BLaER1 treated with 17β-estradiol and CSF1 and Interleukin-3, amounts not matched to agents 10 nM and 100 nM (cell line): Measurements from ENCODE around the gene OR10K2.

ENCODE experiments used
- H3K27ac ChIP-seq, 11 experiments: shearing (Covaris generic); formaldehyde crosslinking; 2 replicates each; pipeline ENCODE4 v1.8.1; 2022
- H3K27me3 ChIP-seq, 11 experiments: shearing (Covaris generic); formaldehyde crosslinking; 2 replicates each; pipeline ENCODE4 v1.8.1; 2022
- H3K36me3 ChIP-seq, 11 experiments: shearing (Covaris generic); formaldehyde crosslinking; 2 replicates each; pipeline ENCODE4 v1.8.1; 2022
- H3K4me1 ChIP-seq, 10 experiments: shearing (Covaris generic); formaldehyde crosslinking; 2 replicates each; pipeline ENCODE4 v1.8.1; 2022
- H3K4me2 ChIP-seq, 11 experiments: shearing (Covaris generic); formaldehyde crosslinking; 2 replicates each; pipeline ENCODE4 v1.8.1; 2022
- H3K4me3 ChIP-seq, 10 experiments: shearing (Covaris generic); formaldehyde crosslinking; 2 replicates each; pipeline ENCODE4 v1.8.1; 2022
- H3K9ac ChIP-seq, 11 experiments: shearing (Covaris generic); formaldehyde crosslinking; 2 replicates each; pipeline ENCODE4 v1.8.1; 2022
- H3K9me3 ChIP-seq, 11 experiments: shearing (Covaris generic); formaldehyde crosslinking; replicated peaks in 1 of 11; 2 replicates each; pipeline ENCODE4 v1.8.1; 2022
- H4K20me1 ChIP-seq, 11 experiments: shearing (Covaris generic); formaldehyde crosslinking; 2 replicates each; pipeline ENCODE4 v1.8.1; 2022
- Cebpa-rat ChIP-seq, 11 experiments: shearing (Covaris generic); IDR thresholded peaks; 2 replicates each; pipeline ENCODE4 v1.8.1; 2022

The OR10K2 gene

GRCh38 chr1:158425027-158425426, 1.0 kb downstream of the OR10K2 start:
- no peaks in the 10 kb centered on the region for H3K36me3 ChIP-seq
- no peak overlapping the region for H3K9ac ChIP-seq
- peaks cover 0 to 3% (median 0%) of the 10 kb centered on the region in 10 experiments; a peak in 2 of 20 replicates for H3K4me1 ChIP-seq
- no peaks in the 10 kb centered on the region for H4K20me1 ChIP-seq
- H3K4me2 ChIP-seq = no peak overlapping the region
- no peak overlapping the region for H3K27ac ChIP-seq
- no peak for TF ChIP-seq Cebpa-rat (IDR thresholded peaks at IDR 0.05)
- H3K27me3 ChIP-seq = no peaks in the 10 kb centered on the region
- H3K9me3 ChIP-seq = peaks cover 0 to 16% (median 8%) of the 10 kb centered on the region in 11 experiments; a peak in 12 of 22 replicates
- no peak overlapping the region for H3K4me3 ChIP-seq

DNA sequence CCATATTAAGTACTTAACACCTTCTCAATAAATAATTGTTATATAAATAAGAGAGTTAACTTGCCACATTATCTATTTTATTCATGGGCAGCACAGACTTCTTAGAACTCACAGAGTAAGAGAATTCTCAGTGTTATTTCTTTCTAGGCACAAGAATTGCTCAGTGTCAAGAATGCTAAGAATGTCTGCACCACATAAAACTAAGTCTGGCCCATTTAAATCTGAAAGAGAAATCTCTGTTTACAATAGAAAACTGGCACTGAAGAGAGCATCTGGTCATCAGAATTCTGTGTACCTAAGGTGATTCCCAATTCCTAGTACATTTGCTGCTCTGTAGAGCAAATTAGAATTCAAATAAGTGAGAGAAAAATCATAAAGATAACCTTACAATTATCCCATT, 3.8 kb downstream of the OR10K2 start:
- Histone ChIP-seq H3K27me3 (no peaks in the 10 kb centered on the region), H3K27ac (no peak overlapping the region), H3K4me1 (no peaks in the 10 kb centered on the region), H4K20me1 (no peaks in the 10 kb centered on the region), H3K9ac (no peak overlapping the region), H3K4me3 (no peak overlapping the region), H3K9me3 (peaks cover 0 to 3% (median 0%) of the 10 kb centered on the region in 11 experiments; a peak in 3 of 22 replicates), H3K4me2 (no peak overlapping the region), H3K36me3 (no peaks in the 10 kb centered on the region)
- no peak for TF ChIP-seq Cebpa-rat (IDR thresholded peaks at IDR 0.05)

DNA sequence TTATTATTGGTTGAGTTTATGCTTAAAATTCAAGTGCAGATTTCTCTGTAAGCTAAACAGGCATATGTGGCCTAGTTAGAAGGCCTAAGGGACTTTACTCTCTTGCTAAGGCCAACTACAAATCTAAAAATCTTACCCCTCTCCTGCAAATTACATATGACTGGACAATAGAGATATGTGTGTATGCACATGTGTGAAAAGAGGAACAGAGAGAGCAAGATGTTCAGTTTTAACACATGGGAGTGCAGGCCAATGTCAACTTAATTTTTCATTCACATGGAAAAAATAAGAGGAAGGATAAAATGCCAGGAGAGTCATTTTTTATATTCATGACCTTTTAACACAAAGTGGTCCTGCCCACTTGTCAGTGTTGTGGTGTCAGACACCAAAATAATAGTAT, 8.5 kb downstream of the OR10K2 start:
- Histone ChIP-seq H3K27ac (no peak overlapping the region), H3K4me1 (no peaks in the 10 kb centered on the region), H3K9ac (no peak overlapping the region), H3K36me3 (no peaks in the 10 kb centered on the region), H3K9me3 (no peaks in the 10 kb centered on the region), H3K27me3 (no peaks in the 10 kb centered on the region), H4K20me1 (no peaks in the 10 kb centered on the region), H3K4me2 (no peak overlapping the region), H3K4me3 (no peak overlapping the region)
- no peak for TF ChIP-seq Cebpa-rat (IDR thresholded peaks at IDR 0.05)

DNA sequence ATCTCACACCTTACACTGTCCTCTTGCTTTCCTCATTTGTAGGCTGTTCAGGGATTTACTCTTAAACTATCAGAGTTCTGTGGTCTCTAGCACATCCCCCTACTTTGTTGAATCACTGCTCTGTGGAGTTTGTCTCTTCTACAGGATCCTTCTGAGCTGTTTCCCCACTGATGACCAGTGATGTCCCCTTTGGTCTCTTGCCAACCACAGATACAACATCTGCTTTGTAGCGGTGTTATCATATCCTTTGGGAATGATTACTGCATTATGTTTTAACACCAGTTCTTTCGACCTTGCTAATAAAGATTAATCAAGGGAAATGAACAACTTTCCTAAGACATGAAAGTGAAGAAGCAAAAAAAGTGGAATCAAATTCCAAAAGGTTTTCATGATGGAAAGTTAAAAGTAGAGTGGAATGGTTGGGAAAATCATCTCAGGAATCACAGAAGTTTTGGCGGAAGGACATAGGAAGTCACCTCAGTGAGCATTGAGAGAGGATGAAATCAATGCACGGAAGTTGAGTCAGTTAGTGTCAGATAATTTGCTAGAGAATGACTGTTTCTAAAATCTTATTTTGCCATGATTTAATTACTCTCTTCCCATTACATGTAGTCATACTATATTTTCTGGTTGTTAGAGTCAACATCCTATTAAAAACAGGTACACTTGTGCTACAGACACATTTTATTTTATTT, 11.2 kb downstream of the OR10K2 start:
- no peak for TF ChIP-seq Cebpa-rat (IDR thresholded peaks at IDR 0.05)
- Histone ChIP-seq H3K4me1 (no peaks in the 10 kb centered on the region), H3K27me3 (no peaks in the 10 kb centered on the region), H3K4me3 (no peak overlapping the region), H3K36me3 (no peaks in the 10 kb centered on the region), H4K20me1 (no peaks in the 10 kb centered on the region), H3K4me2 (no peak overlapping the region), H3K9me3 (no peaks in the 10 kb centered on the region), H3K27ac (no peak overlapping the region), H3K9ac (no peak overlapping the region)

DNA sequence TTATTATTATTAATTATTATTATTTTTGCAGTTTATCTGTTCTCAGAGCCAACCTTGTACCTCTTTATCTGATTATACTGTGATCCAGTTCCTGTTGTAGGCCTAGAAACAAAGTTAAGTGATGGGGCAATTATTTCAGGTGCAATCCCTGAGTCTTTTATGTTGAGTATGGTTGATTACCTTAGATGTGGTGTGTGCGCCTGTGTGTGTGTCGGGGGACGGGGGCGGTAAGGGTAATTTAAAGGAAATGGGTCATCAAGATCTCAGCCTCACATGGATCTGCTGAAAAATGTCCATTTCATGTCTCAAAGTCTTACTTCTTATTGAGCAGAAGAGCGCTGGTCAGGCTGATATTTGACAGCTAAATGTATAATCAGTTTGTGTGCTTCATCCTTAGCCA, 18.9 kb downstream of the OR10K2 start:
- no peaks in the 10 kb centered on the region for H3K9me3 ChIP-seq
- H3K27ac ChIP-seq = no peak overlapping the region
- no peak overlapping the region for H3K9ac ChIP-seq
- no peak overlapping the region for H3K4me3 ChIP-seq
- H4K20me1 ChIP-seq = no peaks in the 10 kb centered on the region
- peaks cover 0 to 5% (median 0%) of the 10 kb centered on the region in 10 experiments; a peak in 1 of 20 replicates for H3K4me1 ChIP-seq
- no peak overlapping the region for H3K4me2 ChIP-seq
- H3K27me3 ChIP-seq = no peaks in the 10 kb centered on the region
- no peak for TF ChIP-seq Cebpa-rat (IDR thresholded peaks at IDR 0.05)
- no peaks in the 10 kb centered on the region for H3K36me3 ChIP-seq

- Histone ChIP-seq H3K9ac (no peak overlapping the region), H3K4me1 (no peaks in the 10 kb centered on the region), H4K20me1 (no peaks in the 10 kb centered on the region), H3K27me3 (no peaks in the 10 kb centered on the region), H3K36me3 (no peaks in the 10 kb centered on the region), H3K4me2 (no peak overlapping the region), H3K27ac (no peak overlapping the region), H3K9me3 (no peaks in the 10 kb centered on the region), H3K4me3 (no peak overlapping the region)
- no peak for TF ChIP-seq Cebpa-rat (IDR thresholded peaks at IDR 0.05)
Measured at GRCh38 chr1:158400871-158401270, 25.2 kb downstream of the OR10K2 start.

DNA sequence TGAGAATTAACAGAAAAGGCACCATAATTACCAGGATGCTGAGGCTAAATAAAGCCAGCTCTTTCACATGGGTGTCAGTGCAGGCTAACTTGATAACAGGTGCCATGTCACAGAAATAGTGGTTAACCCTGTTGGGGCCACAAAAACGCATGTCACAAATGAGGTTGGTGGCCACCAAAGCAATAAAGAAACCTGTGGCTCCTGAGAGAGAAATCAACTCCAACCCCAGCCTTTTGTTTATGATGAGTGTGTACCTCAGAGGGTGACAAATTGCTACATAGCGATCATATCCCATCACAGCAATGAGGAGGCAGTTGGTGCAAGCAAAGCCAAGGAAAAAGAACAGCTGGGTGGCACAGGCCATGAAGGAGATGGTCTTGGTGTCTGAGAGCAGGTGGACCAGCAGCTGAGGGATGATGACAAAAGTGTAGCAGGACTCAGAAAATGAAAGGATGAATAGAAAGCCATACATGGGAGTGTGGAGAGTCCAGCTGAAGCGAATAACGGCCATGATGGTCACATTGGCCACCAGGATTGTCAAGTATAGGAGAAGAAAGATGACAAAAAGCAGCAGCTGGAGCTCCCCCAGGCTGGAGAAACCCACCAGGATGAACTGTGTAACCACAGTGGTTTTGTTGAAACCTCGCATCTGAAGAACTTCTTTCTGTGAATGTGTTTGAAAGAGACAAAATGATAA, 27.1 kb downstream of the OR10K2 start, which contains the start of gene OR10T2:
Gene OR10T2 (minus strand): TSS at position 649 of the 697 bp plus-strand sequence. CDS start 0 bp downstream, at position 649.
- H3K27ac ChIP-seq = no peak within 1 kb of the TSS
- no peak within 1 kb of the TSS for H3K4me2 ChIP-seq
- H3K4me3 ChIP-seq = no peak within 1 kb of the TSS
- no peaks in the 10 kb centered on the region for H3K27me3 ChIP-seq
- no peaks in the 10 kb centered on the region for H3K4me1 ChIP-seq
- no peaks in the 10 kb centered on the region for H3K36me3 ChIP-seq
- TF ChIP-seq Cebpa-rat (IDR thresholded peaks at IDR 0.05) = no peak
- no peak within 1 kb of the TSS for H3K9ac ChIP-seq
- H4K20me1 ChIP-seq = no peaks in the 10 kb centered on the region
- no peaks in the 10 kb centered on the region for H3K9me3 ChIP-seq

DNA sequence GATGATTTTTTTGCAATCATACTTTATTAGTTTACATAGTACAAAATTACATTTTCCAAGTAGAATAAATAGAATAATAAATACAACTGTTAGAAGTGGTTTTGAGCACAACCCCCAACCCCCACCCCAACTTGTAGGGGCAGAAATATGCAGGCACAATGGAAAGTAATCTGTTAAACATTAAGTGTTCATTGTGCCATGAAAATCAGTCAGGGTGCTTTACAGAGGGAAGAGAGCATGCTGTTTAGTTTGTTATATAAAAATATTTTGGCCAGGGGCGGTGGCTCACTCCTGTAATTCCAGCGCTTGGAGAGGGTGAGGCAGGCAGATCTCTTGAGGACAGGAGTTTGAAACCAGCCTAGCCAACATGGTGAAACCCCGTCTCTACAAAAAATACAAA, 29.4 kb downstream of the OR10K2 start:
- H3K4me2 ChIP-seq = no peak overlapping the region
- no peaks in the 10 kb centered on the region for H3K27me3 ChIP-seq
- no peaks in the 10 kb centered on the region for H3K4me1 ChIP-seq
- H4K20me1 ChIP-seq = no peaks in the 10 kb centered on the region
- no peak overlapping the region for H3K4me3 ChIP-seq
- TF ChIP-seq Cebpa-rat (IDR thresholded peaks at IDR 0.05) = no peak
- no peak overlapping the region for H3K27ac ChIP-seq
- H3K9ac ChIP-seq = no peak overlapping the region
- H3K36me3 ChIP-seq = no peaks in the 10 kb centered on the region
- H3K9me3 ChIP-seq = no peaks in the 10 kb centered on the region

GRCh38 chr1:158393476-158393875, 32.6 kb downstream of the OR10K2 start:
- no peak overlapping the region for H3K9ac ChIP-seq
- no peak overlapping the region for H3K27ac ChIP-seq
- H3K4me2 ChIP-seq = no peak overlapping the region
- H4K20me1 ChIP-seq = no peaks in the 10 kb centered on the region
- no peaks in the 10 kb centered on the region for H3K4me1 ChIP-seq
- H3K4me3 ChIP-seq = no peak overlapping the region
- no peak for TF ChIP-seq Cebpa-rat (IDR thresholded peaks at IDR 0.05)
- H3K36me3 ChIP-seq = no peaks in the 10 kb centered on the region
- no peaks in the 10 kb centered on the region for H3K9me3 ChIP-seq
- no peaks in the 10 kb centered on the region for H3K27me3 ChIP-seq

DNA sequence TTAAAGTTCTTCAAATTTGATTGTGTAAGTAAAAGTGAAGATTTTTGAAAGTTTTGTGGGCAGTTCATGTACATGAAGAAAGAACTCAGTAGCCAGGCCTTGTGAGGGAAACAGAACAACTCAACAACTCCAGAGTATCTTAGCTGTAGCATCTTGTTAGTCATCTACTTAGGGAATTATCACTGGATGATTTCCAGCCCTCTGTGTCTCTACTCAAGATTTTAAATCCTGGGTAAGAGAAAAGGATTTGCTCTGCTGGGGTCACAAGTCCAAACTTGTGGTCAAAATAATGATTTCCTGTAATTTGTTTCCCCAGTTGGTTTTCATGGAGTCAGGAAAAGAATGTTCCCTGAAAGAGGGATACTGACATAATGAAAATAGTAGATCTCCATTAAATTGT, 34.9 kb downstream of the OR10K2 start:
- Histone ChIP-seq H3K4me1 (no peaks in the 10 kb centered on the region), H4K20me1 (no peaks in the 10 kb centered on the region), H3K27ac (no peak overlapping the region), H3K27me3 (no peaks in the 10 kb centered on the region), H3K9me3 (peaks cover 0 to 7% (median 0%) of the 10 kb centered on the region in 11 experiments; a peak in 1 of 22 replicates), H3K9ac (no peak overlapping the region), H3K36me3 (no peaks in the 10 kb centered on the region), H3K4me3 (no peak overlapping the region), H3K4me2 (no peak overlapping the region)
- TF ChIP-seq Cebpa-rat (IDR thresholded peaks at IDR 0.05) = no peak
